IPS DF 6.9 (cell line): Measurements from ENCODE around the gene ABCC4.
"Not testable (repeated sequence)": the region's sequence is repeated elsewhere in the genome, so short reads cannot be mapped to it uniquely, and the experiment has no call there.

Experiments
- DNase-seq: peaks from one replicate; pipeline ENCODE4 v3.0.0-alpha.2; 2013; ENCODE audit warnings: low read depth, low spot score
- H3K27ac ChIP-seq: one replicate; pipeline ENCODE4 v1.5.1; 2013; ENCODE audit warnings: low read length, control low read depth
- H3K27me3 ChIP-seq: 2 replicates; pipeline ENCODE4 v1.6.1; 2013; ENCODE audit warnings: mild to moderate bottlenecking, low read length; ENCODE audit not compliant: control insufficient read depth, insufficient read depth
- H3K36me3 ChIP-seq: 2 replicates; pipeline ENCODE4 v1.6.1; 2013; ENCODE audit warnings: low read length; ENCODE audit not compliant: control insufficient read depth, insufficient read depth
- H3K4me1 ChIP-seq: 2 replicates; pipeline ENCODE4 v1.6.1; 2013; ENCODE audit warnings: low read length; ENCODE audit not compliant: control insufficient read depth, insufficient read depth
- H3K4me3 ChIP-seq: 2 replicates; pipeline ENCODE4 v1.5.1; 2013; ENCODE audit warnings: mild to moderate bottlenecking, low read length
- H3K9me3 ChIP-seq: 2 replicates; pipeline ENCODE4 v1.6.1; 2013; ENCODE audit warnings: low read length, inconsistent platforms; ENCODE audit not compliant: control insufficient read depth, insufficient read depth
- WGBS: extraction: QIAGEN DNeasy Blood & Tissue Kit; methylation state at CpG from one replicate; pipeline ENCODE4 v1.1.7; 2013; ENCODE audit warnings: mixed read lengths, missing lambda C conversion rate; ENCODE audit not compliant: insufficient read length, insufficient coverage; 5-methylcytosine and 5-hydroxymethylcytosine counted together

ABCC4 gene

GRCh38 chr13:95217920-95218830, 83.1 kb downstream of the ABCC4 start:
- Histone ChIP-seq H3K27me3 (no peaks in the 10 kb centered on the region), H3K4me3 (no peak overlapping the region), H3K4me1 (no peaks in the 10 kb centered on the region), H3K36me3 (no peaks in the 10 kb centered on the region), H3K9me3 (no peaks in the 10 kb centered on the region), H3K27ac (no peak overlapping the region)
- no CpG with 5 or more reads among the region's 6 CpGs for WGBS
- DNase-seq = no peak

DNA sequence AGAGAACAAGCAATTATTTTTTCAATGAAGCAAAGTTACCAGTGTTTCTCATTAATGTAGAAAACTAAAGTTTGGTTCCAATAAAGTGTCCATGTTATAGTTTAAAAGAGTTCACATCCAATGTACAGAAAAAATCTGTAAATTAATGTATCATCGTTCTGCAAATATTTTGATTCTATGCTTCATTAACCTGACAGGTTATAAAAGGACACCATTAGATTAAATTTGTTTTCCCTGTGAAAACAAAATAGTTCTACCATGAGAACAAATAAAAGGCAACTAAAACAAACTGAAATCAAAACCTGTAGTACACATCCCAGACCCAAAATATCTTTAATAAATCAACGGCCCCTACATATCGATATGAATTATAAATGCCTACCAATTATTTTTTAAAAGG, 85.1 kb downstream of the ABCC4 start:
- no CpG with 5 or more reads among the region's 3 CpGs for WGBS
- no peak for DNase-seq
- H3K27me3 ChIP-seq = no peaks in the 10 kb centered on the region
- H3K4me1 ChIP-seq = no peaks in the 10 kb centered on the region
- no peaks in the 10 kb centered on the region for H3K9me3 ChIP-seq
- no peak overlapping the region for H3K27ac ChIP-seq
- no peaks in the 10 kb centered on the region for H3K36me3 ChIP-seq
- no peak overlapping the region for H3K4me3 ChIP-seq

GRCh38 chr13:95212983-95213850, 88.0 kb downstream of the ABCC4 start:
- no peaks in the 10 kb centered on the region for H3K27me3 ChIP-seq
- no peaks in the 10 kb centered on the region for H3K9me3 ChIP-seq
- H3K27ac ChIP-seq = no peak overlapping the region
- H3K36me3 ChIP-seq = no peaks in the 10 kb centered on the region
- no peak for DNase-seq
- WGBS = no CpG with 5 or more reads among the region's 11 CpGs
- H3K4me1 ChIP-seq = no peaks in the 10 kb centered on the region
- H3K4me3 ChIP-seq = no peak overlapping the region

GRCh38 chr13:95209109-95209508, 92.1 kb downstream of the ABCC4 start:
- no peaks in the 10 kb centered on the region for H3K27me3 ChIP-seq
- H3K4me1 ChIP-seq = no peaks in the 10 kb centered on the region
- no CpG with 5 or more reads among the region's 1 CpG for WGBS
- H3K9me3 ChIP-seq = no peaks in the 10 kb centered on the region
- no peak overlapping the region for H3K4me3 ChIP-seq
- DNase-seq = no peak
- no peak overlapping the region for H3K27ac ChIP-seq
- H3K36me3 ChIP-seq = no peaks in the 10 kb centered on the region

DNA sequence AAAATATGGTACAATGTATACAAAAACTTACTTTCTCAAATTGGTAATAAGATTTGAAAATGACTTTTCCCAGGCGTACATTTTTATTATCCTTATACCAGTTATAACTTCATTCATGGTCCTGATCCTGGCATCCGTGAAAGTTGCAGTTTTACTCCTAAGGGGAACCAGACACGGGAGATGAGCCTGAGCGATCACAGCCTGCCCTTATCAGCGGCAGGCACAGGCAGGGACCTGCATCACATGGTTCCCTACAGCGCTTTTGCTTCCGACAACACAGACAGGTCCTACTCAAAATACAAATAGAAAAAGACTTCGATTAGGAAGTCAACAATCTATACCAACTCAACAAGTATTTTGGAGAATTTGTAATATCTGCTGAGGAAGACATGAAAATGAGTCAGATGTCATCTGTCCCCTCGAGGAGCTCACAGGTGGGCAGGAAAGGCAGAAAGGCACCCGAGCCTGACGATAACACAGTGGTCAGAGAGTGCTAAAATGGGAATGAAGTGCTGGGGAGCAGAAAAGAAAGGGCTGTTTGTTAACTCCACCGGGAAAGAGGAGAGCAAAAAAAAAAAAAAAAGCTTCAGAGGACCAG, 93.4 kb downstream of the ABCC4 start:
- Histone ChIP-seq H3K4me3 (no peak overlapping the region), H3K4me1 (no peaks in the 10 kb centered on the region), H3K36me3 (no peaks in the 10 kb centered on the region), H3K9me3 (no peaks in the 10 kb centered on the region), H3K27ac (no peak overlapping the region), H3K27me3 (no peaks in the 10 kb centered on the region)
- DNase-seq = no peak
- no CpG with 5 or more reads among the region's 12 CpGs for WGBS

- DNase-seq = no peak
- Histone ChIP-seq H3K4me3 (no peak overlapping the region), H3K4me1 (no peaks in the 10 kb centered on the region), H3K27ac (no peak overlapping the region), H3K9me3 (no peaks in the 10 kb centered on the region), H3K36me3 (no peaks in the 10 kb centered on the region), H3K27me3 (no peaks in the 10 kb centered on the region)
- WGBS = no CpG with 5 or more reads among the region's 4 CpGs
These were observed 95.1 kb downstream of the ABCC4 start for GRCh38 chr13:95206116-95206515.

GRCh38 chr13:95204231-95204765, 97.0 kb downstream of the ABCC4 start:
- no peaks in the 10 kb centered on the region for H3K27me3 ChIP-seq
- H3K4me3 ChIP-seq = no peak overlapping the region
- H3K4me1 ChIP-seq = no peaks in the 10 kb centered on the region
- WGBS = no CpG with 5 or more reads among the region's 7 CpGs
- no peaks in the 10 kb centered on the region for H3K36me3 ChIP-seq
- no peak for DNase-seq
- no peak overlapping the region for H3K27ac ChIP-seq
- no peaks in the 10 kb centered on the region for H3K9me3 ChIP-seq

- Histone ChIP-seq H3K27ac (no peak overlapping the region), H3K9me3 (no peaks in the 10 kb centered on the region), H3K36me3 (no peaks in the 10 kb centered on the region), H3K4me1 (no peaks in the 10 kb centered on the region), H3K27me3 (no peaks in the 10 kb centered on the region), H3K4me3 (no peak overlapping the region)
- WGBS = no CpG with 5 or more reads among the region's 12 CpGs
- DNase-seq = no peak
These were observed 99.2 kb downstream of the ABCC4 start for GRCh38 chr13:95201814-95202651.

DNA sequence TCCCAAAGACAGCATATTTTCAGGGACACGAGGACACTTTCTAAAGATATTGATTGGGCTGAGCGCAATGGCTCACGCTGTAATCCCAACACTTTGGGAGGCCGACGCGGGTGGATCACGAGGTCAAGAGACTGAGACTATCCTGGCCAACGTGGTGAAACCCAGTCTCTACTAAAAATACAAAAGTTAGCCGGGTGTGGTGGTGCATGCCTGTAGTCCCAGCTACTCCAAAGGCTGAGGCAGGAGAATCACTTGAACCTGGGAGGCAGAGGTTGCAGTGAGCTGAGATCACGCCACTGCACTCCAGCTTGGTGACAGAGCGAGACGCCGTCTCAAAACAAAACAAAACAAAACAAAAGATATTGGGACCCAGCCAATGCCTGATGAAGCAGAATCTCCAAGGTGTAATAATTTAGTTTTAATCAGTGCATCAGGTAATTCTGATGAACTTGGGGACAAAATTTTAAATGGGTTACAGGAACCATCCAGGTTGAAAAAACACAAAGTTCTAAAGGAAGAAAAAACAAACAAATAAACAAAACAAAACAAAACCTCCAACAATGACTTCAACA, 100.8 kb downstream of the ABCC4 start:
- H3K36me3 ChIP-seq, H3K4me1 ChIP-seq: not testable (repeated sequence)
- no CpG with 5 or more reads among the region's 13 CpGs for WGBS

More for the DNA sequence above, 100.8 kb downstream of the ABCC4 start:
- H3K27me3 ChIP-seq, DNase-seq, H3K9me3 ChIP-seq, H3K27ac ChIP-seq, H3K4me3 ChIP-seq: not testable (repeated sequence)
